H9 (cell line): ENCODE measurements around the gene MBOAT2. TPM values are rescaled to one million over a fixed set of nuclear protein-coding genes. Genes with fewer than 3 reads are reported as not detected.

ENCODE experiments used
- DNase-seq: peaks from one replicate; pipeline ENCODE4 v3.0.0-alpha.2; 2017
- H2AFZ ChIP-seq: one replicate; pipeline ENCODE4 v1.6.1; 2013; ENCODE audit warnings: mild to moderate bottlenecking, low read length, control low read depth, moderate library complexity
- H2AK5ac ChIP-seq: 2 replicates; pipeline ENCODE4 v1.6.1; 2013; ENCODE audit warnings: low read length, control low read depth, mixed read lengths; ENCODE audit not compliant: insufficient read length
- H2BK120ac ChIP-seq: one replicate; pipeline ENCODE4 v1.6.1; 2013; ENCODE audit warnings: low read depth, mild to moderate bottlenecking, low read length, control low read depth, inconsistent platforms; ENCODE audit not compliant: poor library complexity, severe bottlenecking
- H2BK12ac ChIP-seq: 2 replicates; pipeline ENCODE4 v1.6.1; 2013; ENCODE audit warnings: low read length, control low read depth, mixed read lengths, low read depth; ENCODE audit not compliant: insufficient read length
- H2BK15ac ChIP-seq: 2 replicates; pipeline ENCODE4 v1.6.1; 2013; ENCODE audit warnings: low read depth, low read length, control low read depth
- H2BK20ac ChIP-seq: one replicate; pipeline ENCODE4 v1.6.1; 2013; ENCODE audit warnings: low read depth, mild to moderate bottlenecking, low read length, control low read depth, inconsistent platforms; ENCODE audit not compliant: poor library complexity, severe bottlenecking
- H2BK5ac ChIP-seq: 2 replicates; pipeline ENCODE4 v1.6.1; 2013; ENCODE audit warnings: low read length, control low read depth, mixed read lengths; ENCODE audit not compliant: insufficient read length
- H3K14ac ChIP-seq: 2 replicates; pipeline ENCODE4 v1.6.1; 2013; ENCODE audit warnings: low read length, control low read depth; ENCODE audit not compliant: insufficient read depth
- H3K18ac ChIP-seq: 2 replicates; pipeline ENCODE4 v1.6.1; 2013; ENCODE audit warnings: low read depth, mild to moderate bottlenecking, mixed read lengths, low read length, control low read depth; ENCODE audit not compliant: insufficient read length
- H3K23ac ChIP-seq: 2 replicates; pipeline ENCODE4 v1.6.1; 2013; ENCODE audit warnings: low read length, control low read depth, mixed read lengths, low read depth; ENCODE audit not compliant: insufficient read length
- H3K23me2 ChIP-seq: 2 replicates; pipeline ENCODE4 v1.6.1; 2013; ENCODE audit warnings: low read depth, mild to moderate bottlenecking, mixed read lengths, low read length, control low read depth; ENCODE audit not compliant: insufficient read length, poor library complexity, severe bottlenecking
- H3K27ac ChIP-seq: 2 replicates; pipeline ENCODE4 v1.5.1; 2013; ENCODE audit warnings: low read length, control low read depth, mixed read lengths, low read depth; ENCODE audit not compliant: insufficient read length
- H3K27me3 ChIP-seq: 2 replicates; pipeline ENCODE4 v1.6.1; 2013; ENCODE audit warnings: low read length, control low read depth, inconsistent platforms; ENCODE audit not compliant: insufficient read depth
- H3K4ac ChIP-seq: 2 replicates; pipeline ENCODE4 v1.6.1; 2013; ENCODE audit warnings: low read depth, mild to moderate bottlenecking, control low read depth, inconsistent platforms, low read length, moderate library complexity
- H3K4me1 ChIP-seq: 2 replicates; pipeline ENCODE4 v1.6.1; 2013; ENCODE audit warnings: low read length, control low read depth, inconsistent platforms; ENCODE audit not compliant: insufficient read depth
- H3K4me2 ChIP-seq: 2 replicates; pipeline ENCODE4 v1.6.1; 2013; ENCODE audit warnings: low read length, control low read depth, mixed read lengths; ENCODE audit not compliant: insufficient read length, insufficient read depth
- H3K56ac ChIP-seq: 2 replicates; pipeline ENCODE4 v1.6.1; 2013; ENCODE audit warnings: low read depth, mild to moderate bottlenecking, mixed read lengths, low read length, control low read depth; ENCODE audit not compliant: insufficient read length
- H3K79me1 ChIP-seq: 2 replicates; pipeline ENCODE4 v1.6.1; 2013; ENCODE audit warnings: low read depth, mild to moderate bottlenecking, moderate library complexity, low read length, control low read depth, inconsistent platforms; ENCODE audit not compliant: insufficient read depth, poor library complexity, severe bottlenecking
- H3K79me2 ChIP-seq: 2 replicates; pipeline ENCODE4 v1.6.1; 2013; ENCODE audit warnings: low read length, control low read depth, inconsistent platforms; ENCODE audit not compliant: insufficient read depth
- H3K9ac ChIP-seq: 2 replicates; pipeline ENCODE4 v1.6.1; 2013; ENCODE audit warnings: low read length, control low read depth, mixed read lengths; ENCODE audit not compliant: insufficient read length; ENCODE audit errors: extremely low read depth
- H3K9me3 ChIP-seq: one replicate; pipeline ENCODE4 v1.6.1; 2013; ENCODE audit warnings: low read depth, low read length, inconsistent platforms; ENCODE audit not compliant: control insufficient read depth
- H3T11ph ChIP-seq: one replicate; pipeline ENCODE4 v1.6.1; 2013; ENCODE audit warnings: mild to moderate bottlenecking, low read length, control low read depth, inconsistent platforms
- H4K20me1 ChIP-seq: one replicate; pipeline ENCODE4 v1.6.1; 2013; ENCODE audit not compliant: control insufficient read depth, insufficient read length, insufficient read depth
- H4K5ac ChIP-seq: 2 replicates; pipeline ENCODE4 v1.6.1; 2013; ENCODE audit warnings: low read depth, mild to moderate bottlenecking, mixed read lengths, low read length, control low read depth; ENCODE audit not compliant: insufficient read length
- H4K8ac ChIP-seq: replicated peaks from 2 replicates; pipeline ENCODE4 v1.6.1; 2013; ENCODE audit warnings: low read length, control low read depth, mixed read lengths, low read depth; ENCODE audit not compliant: insufficient read length
- H4K91ac ChIP-seq: 2 replicates; pipeline ENCODE4 v1.6.1; 2013; ENCODE audit warnings: low read depth, mild to moderate bottlenecking, moderate library complexity, mixed read lengths, low read length, control low read depth; ENCODE audit not compliant: insufficient read length
- H3K27ac Mint-ChIP-seq, 3 experiments: 2 replicates in 2 of 3; 3 replicates in 1 of 3; pipeline ENCODE4 v1.8.0; 2020 to 2021; ENCODE audit warnings: mixed read lengths in 3 of 3, mild to moderate bottlenecking in 1 of 3, moderate library complexity in 1 of 3
- H3K27me3 Mint-ChIP-seq: 2 replicates; pipeline ENCODE4 v1.8.0; 2021; ENCODE audit warnings: low read depth, mild to moderate bottlenecking, moderate library complexity, mixed read lengths
- H3K36me3 Mint-ChIP-seq, 3 experiments: 2 replicates in 2 of 3; 3 replicates in 1 of 3; pipeline ENCODE4 v1.8.0; 2020 to 2021; ENCODE audit warnings: low read depth in 3 of 3, mixed read lengths in 3 of 3; ENCODE audit not compliant: insufficient read depth in 1 of 3
- H3K4me1 Mint-ChIP-seq, 2 experiments: 2 replicates each; pipeline ENCODE4 v1.8.0; 2020; ENCODE audit warnings: mixed read lengths in 2 of 2
- H3K4me3 Mint-ChIP-seq, 2 experiments: 2 replicates in 1 of 2; 3 replicates in 1 of 2; pipeline ENCODE4 v1.8.0; 2020 to 2021; ENCODE audit warnings: mild to moderate bottlenecking in 2 of 2, mixed read lengths in 2 of 2, moderate library complexity in 1 of 2
- H3K9me3 Mint-ChIP-seq, 2 experiments: 2 replicates in 1 of 2; 3 replicates in 1 of 2; pipeline ENCODE4 v1.8.0; 2020; ENCODE audit warnings: mild to moderate bottlenecking in 2 of 2, mixed read lengths in 2 of 2, moderate library complexity in 1 of 2
- WGBS: extraction: QIAGEN DNeasy Blood & Tissue Kit; methylation state at CpG from one replicate; pipeline ENCODE4 v1.1.7; 2013; ENCODE audit warnings: missing lambda C conversion rate, low lambda C conversion rate, mixed read lengths; ENCODE audit not compliant: insufficient read length; ENCODE audit errors: extremely low coverage; 5-methylcytosine and 5-hydroxymethylcytosine counted together
- total RNA-seq: library from RNA; stranded (reverse); gene quantifications from 2 replicates; pipeline ENCODE4 v1.2.1, GENCODE V29; 2021
- TF ChIP-seq, protein P1 (sequence below): fragments of 200-600 bp; sonication (generic); conservative IDR thresholded peaks from 3 replicates; pipeline ENCODE4 v1.8.0; 2021; ENCODE audit warnings: antibody characterized with exemption, mild to moderate bottlenecking

MBOAT2 gene
- total RNA-seq, 1 experiment from 2014 or later = 20.2 TPM

DNA sequence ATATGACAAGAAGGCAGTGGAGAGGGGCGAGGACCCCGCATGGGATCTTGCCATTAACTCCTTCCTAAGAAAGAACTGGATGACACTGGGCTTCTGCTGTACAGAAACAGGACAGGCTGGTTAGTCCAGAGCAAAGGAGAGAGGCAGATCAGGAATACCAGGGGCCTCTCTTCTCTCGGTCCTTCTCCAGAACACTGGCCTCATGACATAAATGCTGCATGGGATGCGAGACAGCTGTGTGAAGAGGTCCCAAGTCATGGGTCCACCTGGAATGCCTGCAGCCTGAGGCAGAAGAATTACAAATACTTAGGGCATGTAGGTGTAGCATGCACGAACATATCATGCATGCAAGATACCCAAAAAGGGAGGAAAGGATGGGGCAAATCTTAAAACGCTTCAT is 9.1 kb downstream of the MBOAT2 start:
- Mint-ChIP-seq H3K9me3 (no peaks in the 10 kb centered on the region), H3K27ac (no peak overlapping the region; a peak in 1 of 7 replicates), H3K27me3 (no peaks in the 10 kb centered on the region), H3K4me1 (peaks cover 38 to 42% of the 10 kb centered on the region in 2 experiments), H3K36me3 (no peaks in the 10 kb centered on the region), H3K4me3 (no peak overlapping the region)
- TF ChIP-seq, protein P1, sequence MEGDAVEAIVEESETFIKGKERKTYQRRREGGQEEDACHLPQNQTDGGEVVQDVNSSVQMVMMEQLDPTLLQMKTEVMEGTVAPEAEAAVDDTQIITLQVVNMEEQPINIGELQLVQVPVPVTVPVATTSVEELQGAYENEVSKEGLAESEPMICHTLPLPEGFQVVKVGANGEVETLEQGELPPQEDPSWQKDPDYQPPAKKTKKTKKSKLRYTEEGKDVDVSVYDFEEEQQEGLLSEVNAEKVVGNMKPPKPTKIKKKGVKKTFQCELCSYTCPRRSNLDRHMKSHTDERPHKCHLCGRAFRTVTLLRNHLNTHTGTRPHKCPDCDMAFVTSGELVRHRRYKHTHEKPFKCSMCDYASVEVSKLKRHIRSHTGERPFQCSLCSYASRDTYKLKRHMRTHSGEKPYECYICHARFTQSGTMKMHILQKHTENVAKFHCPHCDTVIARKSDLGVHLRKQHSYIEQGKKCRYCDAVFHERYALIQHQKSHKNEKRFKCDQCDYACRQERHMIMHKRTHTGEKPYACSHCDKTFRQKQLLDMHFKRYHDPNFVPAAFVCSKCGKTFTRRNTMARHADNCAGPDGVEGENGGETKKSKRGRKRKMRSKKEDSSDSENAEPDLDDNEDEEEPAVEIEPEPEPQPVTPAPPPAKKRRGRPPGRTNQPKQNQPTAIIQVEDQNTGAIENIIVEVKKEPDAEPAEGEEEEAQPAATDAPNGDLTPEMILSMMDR = no peak
- no peaks in the 10 kb centered on the region for H3K23me2 ChIP-seq
- peaks cover 2% of the 10 kb centered on the region; the same call in 1 of the 2 replicates for H3K79me2 ChIP-seq
- H2BK120ac ChIP-seq = no peak overlapping the region
- no peak overlapping the region for H3K23ac ChIP-seq
- H3K27ac ChIP-seq = no peak overlapping the region
- no peaks in the 10 kb centered on the region; the same call in 1 of the 2 replicates for H3K4me1 ChIP-seq
- no peak overlapping the region for H2BK12ac ChIP-seq
- no peak overlapping the region for H2AFZ ChIP-seq
- no peak overlapping the region for H3K18ac ChIP-seq
- no peaks in the 10 kb centered on the region for H3K79me1 ChIP-seq
- H3K14ac ChIP-seq = no peak overlapping the region
- H4K8ac ChIP-seq = no peak overlapping the region
- no peak overlapping the region for H3K9ac ChIP-seq
- H4K5ac ChIP-seq = no peak overlapping the region
- H2BK5ac ChIP-seq = no peak overlapping the region
- no peak overlapping the region for H3K4ac ChIP-seq
- DNase-seq = no peak
- no peak overlapping the region for H3K4me2 ChIP-seq
- no peak overlapping the region for H2AK5ac ChIP-seq
- no peak overlapping the region for H3K56ac ChIP-seq
- H4K20me1 ChIP-seq = no peaks in the 10 kb centered on the region
- no peak overlapping the region for H4K91ac ChIP-seq
- H2BK20ac ChIP-seq = no peak overlapping the region
- no CpG with 5 or more reads among the region's 6 CpGs for WGBS
- no peaks in the 10 kb centered on the region for H3K27me3 ChIP-seq
- no peak overlapping the region for H3T11ph ChIP-seq
- no peaks in the 10 kb centered on the region for H3K9me3 ChIP-seq
- H2BK15ac ChIP-seq = no peak overlapping the region
